HG02852 (cell line): ENCODE results near the gene ADRA2C.

Experiments
- ATAC-seq: cut with Tn5 transposase; IDR thresholded peaks from one replicate; pipeline ENCODE4 v1.9.1; 2021; ENCODE audit warnings: mild to moderate bottlenecking, moderate library complexity; ENCODE audit not compliant: unreplicated experiment

The ADRA2C gene

GRCh38 chr4:3766036-3766784, at the start of gene ADRA2C:
Gene ADRA2C, plus strand, starts transcription at chr4:3766385. Its CDS starts 222 bp downstream, at chr4:3766607.
- no peak for ATAC-seq

GRCh38 chr4:3716631-3717235, 49.5 kb upstream of the ADRA2C start:
- ATAC-seq: no peak

GRCh38 chr4:3717241-3717640, 48.9 kb upstream of the ADRA2C start:
- no peak for ATAC-seq

- no peak for ATAC-seq
Observed at GRCh38 chr4:3718462-3718861, 47.7 kb upstream of the ADRA2C start.

DNA sequence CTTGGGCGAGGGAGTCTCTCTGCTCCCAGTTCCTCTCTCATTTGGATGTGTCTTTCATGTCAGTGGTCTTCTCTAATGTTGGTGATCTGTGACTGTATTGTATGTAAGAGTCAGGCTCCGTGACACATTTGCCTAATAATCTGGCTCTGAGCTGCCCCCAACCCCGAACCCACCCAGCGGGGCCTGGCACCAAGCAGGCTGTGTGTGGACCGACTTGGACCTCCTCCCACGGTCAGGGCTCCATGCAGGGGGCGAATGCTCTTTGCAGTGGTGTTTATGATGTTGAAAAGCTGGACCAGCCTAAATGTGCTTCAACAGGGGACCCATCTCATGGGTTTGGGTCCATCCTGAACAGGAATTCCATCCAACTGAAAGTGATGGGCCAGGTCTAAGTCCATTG, 47.0 kb upstream of the ADRA2C start:
- ATAC-seq: no peak

DNA sequence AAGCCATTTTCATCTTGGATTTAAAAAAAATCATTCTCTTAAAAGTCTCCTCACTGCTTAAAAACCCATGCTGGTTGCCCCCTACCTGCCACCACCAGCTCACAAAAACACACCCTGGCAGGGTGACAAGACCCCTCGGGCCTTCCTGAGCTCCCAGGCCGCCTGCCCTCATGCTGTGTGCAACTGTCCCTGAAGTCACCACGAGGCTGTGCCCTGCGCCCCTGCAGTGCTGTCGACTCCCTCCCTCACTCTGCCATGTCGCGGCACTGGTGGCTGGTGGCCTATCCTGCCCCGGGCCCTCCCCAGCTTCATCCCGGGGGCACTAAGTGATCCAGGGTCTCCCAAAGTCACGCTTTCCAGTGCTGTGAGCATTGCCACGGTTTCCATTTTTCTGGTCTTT, 46.3 kb upstream of the ADRA2C start:
- no peak for ATAC-seq

- no peak for ATAC-seq
Observed at GRCh38 chr4:3720466-3720865, 45.7 kb upstream of the ADRA2C start.

DNA sequence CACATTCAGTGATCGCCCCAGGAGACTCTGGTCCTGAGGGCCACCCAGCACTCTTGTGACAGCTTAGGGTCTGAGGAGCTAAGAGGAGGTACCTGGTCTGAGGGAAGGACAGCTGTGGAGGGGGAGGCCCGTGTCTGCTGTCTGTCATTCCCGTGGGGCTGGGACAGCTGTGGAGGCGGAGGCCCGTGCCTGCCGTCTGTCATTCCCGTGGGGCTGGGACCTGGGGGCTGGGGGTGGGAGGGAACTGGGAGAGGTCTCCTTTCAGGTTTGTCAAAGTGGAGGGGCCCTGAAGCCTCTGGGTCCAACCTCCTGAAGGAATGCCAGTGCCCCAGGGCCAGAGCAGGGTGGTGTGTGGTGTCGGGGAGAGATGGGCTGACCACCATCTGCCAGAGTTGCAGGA, 45.0 kb upstream of the ADRA2C start:
- no peak for ATAC-seq

- ATAC-seq: no peak
Observed at GRCh38 chr4:3721627-3722026, 44.6 kb upstream of the ADRA2C start.

DNA sequence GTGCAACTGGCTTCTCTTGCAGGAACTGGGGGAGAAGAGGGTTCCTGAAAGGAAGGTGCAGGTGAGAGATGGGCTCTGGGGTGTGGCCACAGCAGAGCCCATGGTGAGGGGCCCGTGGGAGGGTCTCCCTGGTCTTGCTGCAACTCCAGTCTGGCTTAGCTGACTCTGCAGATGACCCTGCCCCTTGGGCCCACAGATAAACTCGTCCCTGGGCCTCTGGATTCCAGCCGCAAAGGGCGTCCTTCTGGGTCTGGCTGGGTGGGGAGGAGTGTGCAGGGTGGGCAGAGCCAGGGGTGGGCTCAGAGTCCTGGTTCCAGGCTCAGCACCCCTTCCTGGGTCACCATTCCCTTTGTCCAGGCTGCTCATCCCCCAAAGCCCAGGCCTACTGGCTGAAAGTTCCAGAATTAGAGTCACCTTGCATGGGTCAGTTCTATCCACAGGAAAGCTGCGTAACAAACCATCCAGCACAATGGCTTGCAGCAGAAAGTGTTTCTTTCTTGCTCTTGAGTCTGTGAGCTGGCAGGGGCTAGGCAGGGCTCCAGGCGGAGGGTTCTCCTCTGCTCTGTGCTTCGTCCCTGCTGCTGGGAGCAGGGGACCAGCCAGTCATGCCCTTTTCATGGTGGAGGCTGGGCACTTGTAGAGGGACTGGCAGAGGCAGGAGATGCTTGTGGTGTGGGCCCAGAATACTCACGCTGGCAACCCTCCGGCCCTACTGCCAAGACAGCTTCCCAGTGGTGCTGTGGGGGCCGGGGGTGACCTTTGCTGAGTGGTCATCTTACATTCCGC, 43.5 kb upstream of the ADRA2C start:
- no peak for ATAC-seq

DNA sequence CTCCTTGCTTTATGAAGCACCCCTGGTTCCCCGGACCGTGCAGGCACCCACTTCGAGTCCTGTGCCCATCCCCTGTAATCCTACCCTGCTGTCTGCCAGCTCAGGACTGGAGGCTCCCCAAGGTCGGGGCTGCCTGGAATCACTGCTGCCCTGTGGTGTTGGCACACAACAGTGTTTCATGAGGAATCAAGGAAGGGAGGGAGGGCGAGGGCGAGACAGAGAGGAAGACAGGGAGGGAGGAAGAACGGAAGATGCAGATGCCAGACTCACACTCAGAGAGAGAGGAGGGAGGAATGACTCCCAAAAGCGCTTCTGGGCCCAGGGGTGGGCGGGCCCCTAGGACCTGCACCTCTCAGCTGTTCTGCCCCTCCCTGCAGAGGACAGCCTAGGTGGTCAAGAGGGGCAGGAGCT, 42.9 kb upstream of the ADRA2C start:
- ATAC-seq: no peak

DNA sequence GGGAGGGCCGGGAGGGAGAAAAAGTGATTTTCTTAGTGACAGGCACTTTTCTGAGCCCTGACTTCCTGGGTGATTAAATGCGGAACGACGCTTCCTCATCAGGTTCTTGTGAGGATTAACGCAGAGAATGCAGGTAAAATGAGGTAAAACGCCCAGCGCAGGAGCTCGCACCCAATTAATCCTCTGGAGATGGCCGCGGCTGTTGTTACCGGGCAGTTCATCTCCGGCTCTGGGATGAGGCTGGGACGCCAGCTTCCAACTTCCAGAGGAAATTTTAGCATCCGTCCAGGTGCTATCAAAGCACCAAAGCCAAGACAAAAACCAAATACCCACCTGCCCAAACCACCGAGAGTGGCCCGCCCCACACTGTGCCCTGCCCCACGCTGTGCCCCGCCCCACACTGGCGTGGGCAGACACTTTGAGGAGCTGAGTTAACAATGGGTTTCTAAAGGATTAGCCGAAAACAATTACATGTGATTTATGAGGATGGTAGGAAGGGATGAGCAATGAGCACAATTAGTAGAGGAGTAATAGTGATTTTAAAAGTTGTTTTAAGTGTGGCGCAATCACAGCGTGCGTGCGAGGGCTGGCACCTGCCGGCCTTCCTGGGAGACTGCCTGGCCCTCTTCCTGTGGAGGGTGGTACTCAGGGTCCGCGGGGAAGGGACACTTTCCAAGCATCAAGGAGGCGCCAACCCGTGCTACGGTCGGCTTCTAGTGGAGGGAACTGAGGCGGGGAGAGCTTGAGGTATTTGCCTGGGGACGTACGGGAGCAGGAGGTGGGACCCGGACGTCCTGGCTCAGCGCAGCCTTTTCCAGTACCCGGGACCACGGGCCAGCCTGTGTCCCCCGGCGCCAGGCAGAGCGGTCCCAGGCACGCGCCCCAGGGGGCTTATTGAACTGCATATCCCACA, 41.6 kb upstream of the ADRA2C start:
- no peak for ATAC-seq

GRCh38 chr4:3725936-3726870, 40.0 kb upstream of the ADRA2C start:
- ATAC-seq: no peak

- ATAC-seq: no peak
Observed at GRCh38 chr4:3727847-3728469, 38.2 kb upstream of the ADRA2C start.

DNA sequence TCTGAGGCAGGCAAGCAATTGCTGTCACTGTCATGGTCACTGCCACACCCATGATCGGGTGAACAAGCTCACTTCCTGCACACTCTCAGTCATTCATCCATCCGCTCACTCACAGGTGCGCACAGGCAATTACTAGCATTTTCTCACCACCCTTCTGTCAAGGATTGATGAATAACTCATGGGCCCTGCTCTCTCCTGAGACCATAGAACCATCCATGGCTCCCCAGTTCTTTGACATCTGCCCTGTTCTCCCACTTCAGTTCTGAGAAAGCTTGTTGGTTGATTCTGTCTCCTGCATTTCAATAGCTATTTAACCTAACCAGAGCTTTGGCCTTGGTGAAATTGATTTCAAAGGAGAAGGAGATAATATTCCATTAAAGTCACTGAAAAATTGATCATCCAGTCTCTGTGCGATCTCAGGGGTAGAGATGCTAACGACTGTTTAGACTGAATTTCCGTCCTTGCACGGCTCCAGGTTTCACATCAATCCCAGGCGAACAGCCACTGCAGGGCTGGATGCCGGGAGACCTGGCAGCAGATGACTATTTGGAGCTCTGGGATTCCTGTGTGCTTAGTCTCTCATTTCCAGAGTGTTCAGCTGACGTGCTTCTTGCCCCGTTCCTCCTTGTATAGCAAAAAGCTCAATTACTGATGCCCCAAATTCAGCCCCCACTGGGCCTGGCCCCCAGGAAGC, 36.9 kb upstream of the ADRA2C start:
- no peak for ATAC-seq

- ATAC-seq: no peak
Observed at GRCh38 chr4:3729882-3730226, 36.3 kb upstream of the ADRA2C start.

DNA sequence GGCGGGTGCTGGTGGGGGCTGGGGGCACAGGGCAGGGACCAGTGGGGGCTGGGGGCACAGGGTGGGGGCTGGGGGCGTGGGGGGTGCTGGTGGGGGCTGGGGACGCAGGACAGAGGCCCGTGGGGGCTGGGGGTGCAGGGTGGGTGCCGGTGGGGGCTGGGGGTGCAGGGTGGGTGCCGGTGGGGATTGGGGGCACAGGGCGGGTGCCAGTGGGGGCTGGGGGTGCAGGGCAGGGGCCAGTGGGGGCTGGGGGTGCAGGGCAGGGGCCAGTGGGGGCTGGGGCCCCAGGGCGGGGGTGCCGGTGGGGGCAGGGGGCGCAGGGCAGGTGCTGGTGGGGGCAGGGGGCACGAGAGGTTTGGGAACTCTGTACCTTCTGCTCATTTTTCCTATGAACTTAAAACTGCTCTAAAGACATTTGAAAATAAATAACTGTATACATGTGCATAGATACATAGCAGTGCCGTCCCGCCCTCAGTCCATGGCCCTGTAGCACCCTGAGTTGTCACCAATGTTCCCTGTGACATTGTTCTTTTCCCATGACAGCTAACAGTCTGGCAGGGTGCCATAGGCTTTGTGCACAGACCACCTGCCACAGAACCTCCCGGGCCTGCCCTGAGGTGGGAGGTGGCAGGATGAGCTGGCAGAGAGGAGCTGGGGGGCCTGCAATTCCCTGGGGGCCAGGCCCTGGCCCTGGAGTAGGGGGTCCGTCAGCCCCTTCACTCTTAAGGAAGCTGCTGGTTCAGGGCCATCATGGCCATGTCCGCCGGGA, 35.6 kb upstream of the ADRA2C start:
- ATAC-seq: no peak
